HL-60 (cell line): ENCODE results near the gene GRSF1.

Experiments used
- TF ChIP-seq, protein P1 (sequence below): IDR thresholded peaks from one replicate; pipeline ENCODE4 v1.5.1; 2011; ENCODE audit warnings: low read length, control low read depth, inconsistent platforms; ENCODE audit not compliant: insufficient read depth
- TF ChIP-seq, protein P2 (sequence below): IDR thresholded peaks from 2 replicates; pipeline ENCODE4 v1.6.1; 2012; ENCODE audit warnings: low read depth; ENCODE audit not compliant: insufficient replicate concordance

DNA sequence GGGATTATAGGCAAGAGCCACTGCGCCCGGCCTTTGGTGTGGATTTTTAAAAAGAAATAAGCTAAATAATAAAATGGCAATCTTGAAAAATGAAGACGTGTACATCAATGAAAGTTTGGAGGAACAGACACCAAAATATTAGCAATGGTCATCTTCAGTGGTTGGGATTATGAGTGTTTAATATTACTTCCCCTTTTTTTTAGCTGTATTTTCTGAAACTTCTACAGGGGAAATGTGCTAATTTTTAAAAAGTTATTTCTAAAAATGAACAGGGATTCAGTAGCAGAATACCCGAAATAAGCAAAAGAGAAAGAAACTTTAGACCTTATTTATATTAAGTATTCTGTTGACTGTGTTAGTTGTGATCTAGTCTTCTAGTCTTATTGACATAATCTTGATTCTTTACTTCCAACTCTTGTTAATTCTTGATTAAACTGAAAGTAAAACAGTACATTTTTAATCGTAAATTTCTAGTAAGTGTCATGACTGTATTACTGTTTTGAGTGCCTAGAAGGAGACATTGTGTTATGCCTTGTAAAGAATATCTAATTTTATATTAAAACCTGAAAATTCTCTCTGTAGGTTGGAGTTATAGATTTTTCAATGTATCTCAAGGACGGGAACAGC is 66.6 kb downstream of the GRSF1 start:
- TF ChIP-seq, protein P1, sequence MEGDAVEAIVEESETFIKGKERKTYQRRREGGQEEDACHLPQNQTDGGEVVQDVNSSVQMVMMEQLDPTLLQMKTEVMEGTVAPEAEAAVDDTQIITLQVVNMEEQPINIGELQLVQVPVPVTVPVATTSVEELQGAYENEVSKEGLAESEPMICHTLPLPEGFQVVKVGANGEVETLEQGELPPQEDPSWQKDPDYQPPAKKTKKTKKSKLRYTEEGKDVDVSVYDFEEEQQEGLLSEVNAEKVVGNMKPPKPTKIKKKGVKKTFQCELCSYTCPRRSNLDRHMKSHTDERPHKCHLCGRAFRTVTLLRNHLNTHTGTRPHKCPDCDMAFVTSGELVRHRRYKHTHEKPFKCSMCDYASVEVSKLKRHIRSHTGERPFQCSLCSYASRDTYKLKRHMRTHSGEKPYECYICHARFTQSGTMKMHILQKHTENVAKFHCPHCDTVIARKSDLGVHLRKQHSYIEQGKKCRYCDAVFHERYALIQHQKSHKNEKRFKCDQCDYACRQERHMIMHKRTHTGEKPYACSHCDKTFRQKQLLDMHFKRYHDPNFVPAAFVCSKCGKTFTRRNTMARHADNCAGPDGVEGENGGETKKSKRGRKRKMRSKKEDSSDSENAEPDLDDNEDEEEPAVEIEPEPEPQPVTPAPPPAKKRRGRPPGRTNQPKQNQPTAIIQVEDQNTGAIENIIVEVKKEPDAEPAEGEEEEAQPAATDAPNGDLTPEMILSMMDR = no peak
- TF ChIP-seq, protein P2, sequence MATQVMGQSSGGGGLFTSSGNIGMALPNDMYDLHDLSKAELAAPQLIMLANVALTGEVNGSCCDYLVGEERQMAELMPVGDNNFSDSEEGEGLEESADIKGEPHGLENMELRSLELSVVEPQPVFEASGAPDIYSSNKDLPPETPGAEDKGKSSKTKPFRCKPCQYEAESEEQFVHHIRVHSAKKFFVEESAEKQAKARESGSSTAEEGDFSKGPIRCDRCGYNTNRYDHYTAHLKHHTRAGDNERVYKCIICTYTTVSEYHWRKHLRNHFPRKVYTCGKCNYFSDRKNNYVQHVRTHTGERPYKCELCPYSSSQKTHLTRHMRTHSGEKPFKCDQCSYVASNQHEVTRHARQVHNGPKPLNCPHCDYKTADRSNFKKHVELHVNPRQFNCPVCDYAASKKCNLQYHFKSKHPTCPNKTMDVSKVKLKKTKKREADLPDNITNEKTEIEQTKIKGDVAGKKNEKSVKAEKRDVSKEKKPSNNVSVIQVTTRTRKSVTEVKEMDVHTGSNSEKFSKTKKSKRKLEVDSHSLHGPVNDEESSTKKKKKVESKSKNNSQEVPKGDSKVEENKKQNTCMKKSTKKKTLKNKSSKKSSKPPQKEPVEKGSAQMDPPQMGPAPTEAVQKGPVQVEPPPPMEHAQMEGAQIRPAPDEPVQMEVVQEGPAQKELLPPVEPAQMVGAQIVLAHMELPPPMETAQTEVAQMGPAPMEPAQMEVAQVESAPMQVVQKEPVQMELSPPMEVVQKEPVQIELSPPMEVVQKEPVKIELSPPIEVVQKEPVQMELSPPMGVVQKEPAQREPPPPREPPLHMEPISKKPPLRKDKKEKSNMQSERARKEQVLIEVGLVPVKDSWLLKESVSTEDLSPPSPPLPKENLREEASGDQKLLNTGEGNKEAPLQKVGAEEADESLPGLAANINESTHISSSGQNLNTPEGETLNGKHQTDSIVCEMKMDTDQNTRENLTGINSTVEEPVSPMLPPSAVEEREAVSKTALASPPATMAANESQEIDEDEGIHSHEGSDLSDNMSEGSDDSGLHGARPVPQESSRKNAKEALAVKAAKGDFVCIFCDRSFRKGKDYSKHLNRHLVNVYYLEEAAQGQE = no peak
